Esophagus muscularis mucosa (tissue), 3 donors: Measurements from ENCODE around the gene UBE2M.
A peak's percentile ranks its signal among the peaks of the same experiment; 100 is the strongest.

ENCODE experiments used
- CTCF ChIP-seq, 3 experiments: fragments of 200-600 bp in 2 of 3; fragments of 450-650 bp in 1 of 3; sonication (generic) in 2 of 3; IDR thresholded peaks; one replicate each; pipeline ENCODE4 v1.5.1; 2017 to 2019; ENCODE audit warnings: antibody characterized with exemption in 3 of 3, mild to moderate bottlenecking in 2 of 3, moderate library complexity in 1 of 3
- POLR2AphosphoS5 ChIP-seq, 2 donors: sonication (generic); formaldehyde crosslinking; IDR thresholded peaks; one replicate each; pipeline ENCODE4 v1.6.1; 2017; ENCODE audit warnings: antibody characterized with exemption in 2 of 2

GRCh38 chr19:58572818-58573657 lies 14.6 kb upstream of the UBE2M start, which contains the start of gene MZF1:
- peak in 2 of 3 experiments; percentile 17 to 20 for TF ChIP-seq CTCF (IDR thresholded peaks at IDR 0.05)
- peak; percentile 78 to 92 for TF ChIP-seq POLR2AphosphoS5 (IDR thresholded peaks at IDR 0.05)
